GM19238 (cell line): ENCODE measurements around the gene CCDC61.

Experiments used
- DNase-seq: peaks from one replicate; pipeline ENCODE4 v3.0.0; 2011; ENCODE audit warnings: low spot score; ENCODE audit not compliant: insufficient read length

CCDC61 gene

GRCh38 chr19:45994998-45995714, at the start of gene CCDC61:
Gene CCDC61, plus strand, starts transcription at chr19:45995467. Its CDS starts 7,552 bp downstream, at chr19:46003019.
- DNase-seq, result peak; percentile 96

- no peak for DNase-seq
Observed at GRCh38 chr19:45947926-45948325, 47.3 kb upstream of the CCDC61 start.

GRCh38 chr19:45952341-45952685, 43.0 kb upstream of the CCDC61 start:
- no peak for DNase-seq

GRCh38 chr19:45952686-45953505, 42.4 kb upstream of the CCDC61 start:
- no peak for DNase-seq

GRCh38 chr19:45953676-45954075, 41.6 kb upstream of the CCDC61 start:
- DNase-seq, result no peak

- no peak for DNase-seq
Observed at GRCh38 chr19:45954156-45954555, 41.1 kb upstream of the CCDC61 start.

- DNase-seq, result no peak
Observed at GRCh38 chr19:45955905-45956608, 39.2 kb upstream of the CCDC61 start.

- DNase-seq, result no peak
Observed at GRCh38 chr19:45958320-45958719, 36.9 kb upstream of the CCDC61 start.

- no peak for DNase-seq
Observed at GRCh38 chr19:45958769-45959516, 36.3 kb upstream of the CCDC61 start.

- no peak for DNase-seq
Observed at GRCh38 chr19:45959517-45960025, 35.7 kb upstream of the CCDC61 start.

GRCh38 chr19:45960595-45961235, 34.6 kb upstream of the CCDC61 start:
- no peak for DNase-seq

- DNase-seq, result no peak
Observed at GRCh38 chr19:45962021-45962420, 33.2 kb upstream of the CCDC61 start.

GRCh38 chr19:45967246-45967645, 28.0 kb upstream of the CCDC61 start:
- DNase-seq, result no peak

- DNase-seq, result no peak
Observed at GRCh38 chr19:45968626-45969025, 26.6 kb upstream of the CCDC61 start.

GRCh38 chr19:45969676-45970075, 25.6 kb upstream of the CCDC61 start:
- no peak for DNase-seq

GRCh38 chr19:45971260-45971902, 23.9 kb upstream of the CCDC61 start:
- DNase-seq, result no peak

GRCh38 chr19:45972081-45972946, 23.0 kb upstream of the CCDC61 start:
- DNase-seq, result no peak

- DNase-seq, result no peak
Observed at GRCh38 chr19:45972947-45973540, 22.2 kb upstream of the CCDC61 start.
